GM23338 (cell line): Measurements from ENCODE around the gene EP400. TPM values are rescaled to one million over a fixed set of nuclear protein-coding genes. Genes with fewer than 3 reads are reported as not detected.

Experiments
- ATAC-seq: fragments of 200-7000 bp; cut with Tn5 transposase; 3 replicates; pipeline ENCODE4 v1.9.1; 2020
- DNase-seq: peaks from one replicate; pipeline ENCODE4 v3.0.0-alpha.2; 2015; ENCODE audit warnings: low spot score
- H2AFZ ChIP-seq: fragments of 200-600 bp; sonication (generic); 2 replicates; pipeline ENCODE4 v1.8.0; 2016; ENCODE audit warnings: antibody characterized with exemption, mild to moderate bottlenecking, moderate library complexity
- H3F3A ChIP-seq: fragments of 200-600 bp; sonication (generic); replicated peaks from 2 replicates; pipeline ENCODE4 v1.8.0; 2017; ENCODE audit warnings: antibody characterized with exemption, mixed run types, low read depth
- H3K27ac ChIP-seq: fragments of 200-600 bp; sonication (generic); 2 replicates; pipeline ENCODE4 v1.6.1; 2016; ENCODE audit warnings: low read depth
- H3K27me3 ChIP-seq: fragments of 200-600 bp; sonication (generic); 2 replicates; pipeline ENCODE4 v1.8.0; 2016; ENCODE audit warnings: mild to moderate bottlenecking, mixed run types, moderate library complexity; ENCODE audit not compliant: insufficient read depth
- H3K36me3 ChIP-seq: fragments of 200-600 bp; sonication (generic); 2 replicates; pipeline ENCODE4 v1.8.0; 2016; ENCODE audit warnings: mild to moderate bottlenecking; ENCODE audit not compliant: insufficient read depth
- H3K4me1 ChIP-seq: fragments of 200-600 bp; sonication (generic); 2 replicates; pipeline ENCODE4 v1.8.0; 2016; ENCODE audit warnings: mild to moderate bottlenecking, moderate library complexity; ENCODE audit not compliant: insufficient read depth
- H3K4me2 ChIP-seq: fragments of 200-600 bp; sonication (generic); 2 replicates; pipeline ENCODE4 v1.7.1; 2017; ENCODE audit warnings: mixed run types
- H3K4me3 ChIP-seq: fragments of 200-600 bp; sonication (generic); 2 replicates; pipeline ENCODE4 v1.6.1; 2016; ENCODE audit warnings: mixed run types
- H3K79me2 ChIP-seq: fragments of 200-600 bp; sonication (generic); replicated peaks from 2 replicates; pipeline ENCODE4 v1.8.0; 2017; ENCODE audit warnings: mild to moderate bottlenecking; ENCODE audit not compliant: insufficient read depth
- H3K9me2 ChIP-seq: fragments of 200-600 bp; sonication (generic); 2 replicates; pipeline ENCODE4 v1.8.0; 2017; ENCODE audit not compliant: insufficient read depth
- H4K20me1 ChIP-seq: fragments of 200-600 bp; sonication (generic); replicated peaks from 2 replicates; pipeline ENCODE4 v1.8.0; 2017; ENCODE audit warnings: mild to moderate bottlenecking; ENCODE audit not compliant: insufficient read depth
- H3K27ac Mint-ChIP-seq: 2 replicates; pipeline ENCODE4 v1.8.0; 2020; ENCODE audit warnings: inconsistent platforms, mild to moderate bottlenecking, moderate library complexity, mixed read lengths
- H3K27me3 Mint-ChIP-seq: 3 replicates; pipeline ENCODE4 v1.8.0; 2022; ENCODE audit warnings: low read depth, mild to moderate bottlenecking, moderate library complexity, mixed read lengths, inconsistent platforms; ENCODE audit not compliant: insufficient read depth, poor library complexity
- H3K36me3 Mint-ChIP-seq: 3 replicates; pipeline ENCODE4 v1.8.0; 2021; ENCODE audit warnings: low read depth, mild to moderate bottlenecking, inconsistent platforms, moderate library complexity, mixed read lengths
- H3K4me1 Mint-ChIP-seq: 3 replicates; pipeline ENCODE4 v1.8.0; 2020; ENCODE audit warnings: mild to moderate bottlenecking, inconsistent platforms, mixed read lengths
- H3K4me3 Mint-ChIP-seq: 3 replicates; pipeline ENCODE4 v1.8.0; 2021; ENCODE audit warnings: moderate library complexity, mild to moderate bottlenecking, inconsistent platforms, mixed read lengths
- H3K9me3 Mint-ChIP-seq: 3 replicates; pipeline ENCODE4 v1.8.0; 2020; ENCODE audit warnings: moderate library complexity, mild to moderate bottlenecking, inconsistent platforms, mixed read lengths
- CREB1 ChIP-seq: fragments of 250-450 bp; sonication (Bioruptor Pico); IDR thresholded peaks from 2 replicates; pipeline ENCODE4 v1.5.0; 2020; ENCODE audit warnings: low read depth, mild to moderate bottlenecking, moderate library complexity
- EZH2 ChIP-seq: fragments of 200-600 bp; sonication (generic); IDR thresholded peaks from one replicate; pipeline ENCODE4 v1.8.0; 2017; ENCODE audit warnings: antibody characterized with exemption, mild to moderate bottlenecking, low read depth; ENCODE audit not compliant: unreplicated experiment
- EZH2phosphoT487 ChIP-seq: fragments of 200-600 bp; sonication (generic); IDR thresholded peaks from one replicate; pipeline ENCODE4 v1.8.1; 2018; ENCODE audit warnings: antibody characterized with exemption; ENCODE audit not compliant: unreplicated experiment
- JUNB ChIP-seq: IDR thresholded peaks from one replicate; pipeline ENCODE4 v1.6.1; 2016; ENCODE audit warnings: antibody characterized with exemption; ENCODE audit not compliant: unreplicated experiment
- NANOG ChIP-seq: IDR thresholded peaks from 2 replicates; pipeline ENCODE4 v1.6.1; 2016; ENCODE audit warnings: antibody characterized with exemption, borderline replicate concordance
- POLR2AphosphoS5 ChIP-seq: IDR thresholded peaks from 2 replicates; pipeline ENCODE4 v1.6.1; 2016; ENCODE audit warnings: antibody characterized with exemption, low read depth
- REST ChIP-seq: IDR thresholded peaks from one replicate; pipeline ENCODE4 v1.6.1; 2018; ENCODE audit warnings: antibody characterized with exemption; ENCODE audit not compliant: unreplicated experiment
- ZNF114 ChIP-seq: fragments of 250-450 bp; sonication (Bioruptor Pico); IDR thresholded peaks from 2 replicates; pipeline ENCODE4 v1.5.0; 2020; ENCODE audit warnings: mild to moderate bottlenecking, moderate library complexity
- ZNF462 ChIP-seq: fragments of 250-450 bp; sonication (Bioruptor Pico); IDR thresholded peaks from 2 replicates; pipeline ENCODE4 v1.5.0; 2020; ENCODE audit warnings: mild to moderate bottlenecking, moderate library complexity
- polyA plus RNA-seq: library from polyadenylated mRNA; unstranded; fragments of >200 nt; fragmentation: Nextera tagmentation; extraction: Ambion mirVana; gene quantifications from 2 replicates; pipeline ENCODE4 v1.2.1, GENCODE V29; 2016
- total RNA-seq: library from RNA; depleted of rRNA; stranded (reverse); fragments of >200 nt; shearing (Covaris generic); gene quantifications from 2 replicates; pipeline ENCODE4 v1.2.3, GENCODE V29; 2014
- TF ChIP-seq, protein P1 (sequence below): IDR thresholded peaks from 2 replicates; pipeline ENCODE4 v1.6.1; 2016; ENCODE audit warnings: antibody characterized with exemption

The EP400 gene
- total and polyA plus RNA-seq, 2 experiments from 2014 or later: 26.3 to 57.2 TPM

DNA sequence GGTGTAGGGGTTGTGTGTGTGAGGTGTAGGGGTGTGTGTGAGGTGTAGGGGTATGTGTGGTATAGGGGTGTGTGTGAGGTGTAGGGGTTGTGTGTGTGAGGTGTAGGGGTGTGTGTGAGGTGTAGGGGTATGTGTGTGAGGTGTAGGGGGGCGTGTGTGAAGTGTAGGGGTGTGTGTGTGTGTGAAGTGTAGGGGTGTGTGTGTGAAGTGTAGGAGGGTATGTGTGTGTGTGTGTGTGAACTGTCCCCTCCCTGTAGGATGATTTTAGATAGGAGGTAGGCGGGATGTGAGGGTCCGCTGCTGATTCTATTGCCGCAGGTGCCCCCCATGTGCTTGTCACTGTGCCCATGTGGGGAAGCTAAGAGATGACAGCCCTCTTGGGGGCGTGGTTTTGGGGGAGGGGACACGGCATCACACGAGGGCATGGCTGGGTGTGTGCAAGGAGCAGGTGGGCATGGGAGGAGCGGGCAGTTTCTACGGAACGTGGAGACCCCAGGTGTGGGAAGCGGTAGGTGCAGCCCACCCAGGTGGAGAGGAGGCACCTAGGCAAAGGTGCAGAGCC is 105.9 kb downstream of the EP400 start (continued):
- TF ChIP-seq ZNF462 (CRISPR knock-in tag): no peak
- no peak for TF ChIP-seq CREB1
- no peak for TF ChIP-seq REST
- no peak for TF ChIP-seq JUNB

GRCh38 chr12:132056320-132056719 is 106.6 kb downstream of the EP400 start:
- Histone ChIP-seq H3F3A (no peaks in the 10 kb centered on the region), H3K4me1 (no peaks in the 10 kb centered on the region), H3K4me2 (no peak overlapping the region), H4K20me1 (no peaks in the 10 kb centered on the region; the same call in 1 of the 2 replicates), H3K79me2 (no peaks in the 10 kb centered on the region), H2AFZ (no peak overlapping the region), H3K27ac (no peak overlapping the region), H3K4me3 (no peak overlapping the region), H3K9me2 (no peaks in the 10 kb centered on the region), H3K36me3 (peaks cover 28% of the 10 kb centered on the region), H3K27me3 (no peaks in the 10 kb centered on the region)
- H3K27me3 Mint-ChIP-seq: peaks cover 3% of the 10 kb centered on the region
- ATAC-seq (no peak), DNase-seq (no peak)
- TF ChIP-seq EZH2 (no peak), EZH2phosphoT487 (no peak), ZNF114 (CRISPR knock-in tag) (no peak), POLR2AphosphoS5 (no peak), NANOG (no peak), JUNB (no peak)
- TF ChIP-seq, protein P1, sequence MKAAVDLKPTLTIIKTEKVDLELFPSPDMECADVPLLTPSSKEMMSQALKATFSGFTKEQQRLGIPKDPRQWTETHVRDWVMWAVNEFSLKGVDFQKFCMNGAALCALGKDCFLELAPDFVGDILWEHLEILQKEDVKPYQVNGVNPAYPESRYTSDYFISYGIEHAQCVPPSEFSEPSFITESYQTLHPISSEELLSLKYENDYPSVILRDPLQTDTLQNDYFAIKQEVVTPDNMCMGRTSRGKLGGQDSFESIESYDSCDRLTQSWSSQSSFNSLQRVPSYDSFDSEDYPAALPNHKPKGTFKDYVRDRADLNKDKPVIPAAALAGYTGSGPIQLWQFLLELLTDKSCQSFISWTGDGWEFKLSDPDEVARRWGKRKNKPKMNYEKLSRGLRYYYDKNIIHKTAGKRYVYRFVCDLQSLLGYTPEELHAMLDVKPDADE: no peak
- peaks cover 3% of the 10 kb centered on the region; the same call in 2 of the 3 replicates for H3K9me3 Mint-ChIP-seq
- H3K36me3 Mint-ChIP-seq: peaks cover 74% of the 10 kb centered on the region
- no peaks in the 10 kb centered on the region; the same call in 2 of the 3 replicates for H3K4me1 Mint-ChIP-seq
- H3K4me3 Mint-ChIP-seq: no peak overlapping the region
- H3K27ac Mint-ChIP-seq: no peak overlapping the region
